ENCODE data around the gene SLC44A1. TPM values are rescaled to one million over a fixed set of nuclear protein-coding genes. Genes with fewer than 3 reads are reported as not detected.

Gene SLC44A1
- total RNA-seq, 6 experiments from 2014 or later = 46.6 to 66.3 (median 56.0) TPM

- H3K27me3 Mint-ChIP-seq (ENCODE audit: insufficient read depth) = peaks cover 10% of the 10 kb centered on the region
- H3K27ac Mint-ChIP-seq = no peak overlapping the region
- H3K4me3 Mint-ChIP-seq = no peak overlapping the region
- DNase-seq = peak; percentile 24
- H3K36me3 Mint-ChIP-seq (ENCODE audit: low read depth) = no peaks in the 10 kb centered on the region
- TF ChIP-seq CTCF (IDR thresholded peaks at IDR 0.05) = peak; percentile 38
- H3K9me3 Mint-ChIP-seq = no peaks in the 10 kb centered on the region
- H3K4me1 Mint-ChIP-seq (ENCODE audit: low read depth) = peaks cover 23% of the 10 kb centered on the region
These were observed 157.2 kb downstream of the SLC44A1 start for GRCh38 chr9:105401651-105402050.

GRCh38 chr9:105403552-105404248 lies 159.2 kb downstream of the SLC44A1 start:
- Mint-ChIP-seq H3K4me1 (ENCODE audit: low read depth) (peaks cover 23% of the 10 kb centered on the region), H3K27ac (no peak overlapping the region), H3K36me3 (ENCODE audit: low read depth) (no peaks in the 10 kb centered on the region), H3K9me3 (no peaks in the 10 kb centered on the region), H3K27me3 (ENCODE audit: insufficient read depth) (peaks cover 14% of the 10 kb centered on the region), H3K4me3 (no peak overlapping the region)
- TF ChIP-seq CTCF (IDR thresholded peaks at IDR 0.05) = no peak
- DNase-seq = no peak

GRCh38 chr9:105405514-105406131 lies 161.2 kb downstream of the SLC44A1 start:
- H3K27ac Mint-ChIP-seq = no peak overlapping the region
- peaks cover 23% of the 10 kb centered on the region for H3K4me1 Mint-ChIP-seq (ENCODE audit: low read depth)
- H3K36me3 Mint-ChIP-seq (ENCODE audit: low read depth) = no peaks in the 10 kb centered on the region
- peaks cover 14% of the 10 kb centered on the region for H3K27me3 Mint-ChIP-seq (ENCODE audit: insufficient read depth)
- no peak for TF ChIP-seq CTCF (IDR thresholded peaks at IDR 0.05)
- peak; percentile 37 for DNase-seq
- H3K9me3 Mint-ChIP-seq = no peaks in the 10 kb centered on the region
- H3K4me3 Mint-ChIP-seq = peak overlapping the region; percentile 14; the same call in 1 of the 2 replicates

- H3K9me3 Mint-ChIP-seq = no peaks in the 10 kb centered on the region
These were observed 161.9 kb downstream of the SLC44A1 start for GRCh38 chr9:105406369-105406768.

GRCh38 chr9:105413525-105413924 lies 169.1 kb downstream of the SLC44A1 start:
- Mint-ChIP-seq H3K9me3 (peaks cover 5% of the 10 kb centered on the region; the same call in 1 of the 2 replicates), H3K27me3 (ENCODE audit: insufficient read depth) (peaks cover 3% of the 10 kb centered on the region), H3K27ac (no peak overlapping the region), H3K4me1 (ENCODE audit: low read depth) (peaks cover 19% of the 10 kb centered on the region), H3K4me3 (no peak overlapping the region), H3K36me3 (ENCODE audit: low read depth) (no peaks in the 10 kb centered on the region)
- peak; percentile 66 for TF ChIP-seq CTCF (IDR thresholded peaks at IDR 0.05)
- DNase-seq = peak; percentile 19

More at GRCh38 chr9:105406369-105406768, 161.9 kb downstream of the SLC44A1 start:
- no peak for DNase-seq
- TF ChIP-seq CTCF (IDR thresholded peaks at IDR 0.05) = no peak
- Mint-ChIP-seq H3K36me3 (ENCODE audit: low read depth) (no peaks in the 10 kb centered on the region), H3K27ac (no peak overlapping the region), H3K27me3 (ENCODE audit: insufficient read depth) (peaks cover 17% of the 10 kb centered on the region), H3K4me1 (ENCODE audit: low read depth) (peaks cover 19% of the 10 kb centered on the region), H3K4me3 (no peak overlapping the region)

Measured in HFFc6 (cell line).